ENCODE data around the gene ERICH2.

DNA sequence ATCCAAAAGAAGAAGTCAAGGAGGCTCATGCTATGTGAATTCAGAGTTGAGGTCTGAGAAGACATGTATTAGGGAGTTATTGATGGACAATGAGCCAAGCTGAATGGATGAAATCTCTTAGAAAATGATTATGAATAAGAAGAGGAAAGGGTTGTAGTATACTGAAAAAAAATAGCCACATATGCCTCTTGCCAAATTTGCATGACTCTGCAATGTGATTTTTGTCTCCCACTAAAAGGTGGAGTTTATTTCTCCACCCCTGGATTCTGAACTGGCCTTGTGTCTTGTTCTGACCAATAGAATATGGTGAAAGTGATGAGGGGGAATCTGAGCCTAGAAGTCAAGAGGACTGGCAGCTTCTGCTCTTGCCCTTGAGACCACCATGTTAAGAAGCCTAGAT, 8.6 kb upstream of the ERICH2 start:
- TF ChIP-seq YY1 (IDR thresholded peaks at IDR 0.05; ENCODE audit: low read depth) (no peak), CTCF (IDR thresholded peaks at IDR 0.05) (no peak), JUND (IDR thresholded peaks at IDR 0.05) (no peak), POLR2AphosphoS5 (IDR thresholded peaks at IDR 0.05; ENCODE audit: low read depth, low read length) (no peak), PBX3 (IDR thresholded peaks at IDR 0.05) (no peak), SMC3 (IDR thresholded peaks at IDR 0.05; ENCODE audit: low read depth, low read length) (no peak), EP300 (IDR thresholded peaks at IDR 0.05; ENCODE audit: borderline replicate concordance in 1 of 2, low read depth in 1 of 2, low read length in 1 of 2) (no peak), MAX (IDR thresholded peaks at IDR 0.05; ENCODE audit: low read depth) (no peak), SIN3A (IDR thresholded peaks at IDR 0.05; ENCODE audit: borderline replicate concordance, low read depth, low read length) (no peak), GABPA (IDR thresholded peaks at IDR 0.05; ENCODE audit: low read depth) (no peak)
- TF ChIP-seq, protein P1, sequence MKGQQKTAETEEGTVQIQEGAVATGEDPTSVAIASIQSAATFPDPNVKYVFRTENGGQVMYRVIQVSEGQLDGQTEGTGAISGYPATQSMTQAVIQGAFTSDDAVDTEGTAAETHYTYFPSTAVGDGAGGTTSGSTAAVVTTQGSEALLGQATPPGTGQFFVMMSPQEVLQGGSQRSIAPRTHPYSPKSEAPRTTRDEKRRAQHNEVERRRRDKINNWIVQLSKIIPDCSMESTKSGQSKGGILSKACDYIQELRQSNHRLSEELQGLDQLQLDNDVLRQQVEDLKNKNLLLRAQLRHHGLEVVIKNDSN (IDR thresholded peaks at IDR 0.05; ENCODE audit: borderline replicate concordance, low read depth) = no peak

Data from SK-N-SH (cell line).